OCI-LY3 (cell line): ENCODE results near the gene ORAI3.

Experiments
- H2AFZ ChIP-seq: fragments of 200-600, 300-600 bp; shearing (Covaris generic); 2 replicates; pipeline ENCODE4 v1.6.0; 2014; ENCODE audit warnings: antibody characterized with exemption, low read depth, low read length
- H3K27ac ChIP-seq: fragments of 200-600, 300-600 bp; sonication (generic); 2 replicates; pipeline ENCODE4 v1.5.1; 2014; ENCODE audit warnings: mild to moderate bottlenecking, low read length, moderate library complexity, mixed read lengths
- H3K27me3 ChIP-seq: fragments of 200-600, 300-600 bp; sonication (generic); 2 replicates; pipeline ENCODE4 v1.6.1; 2014; ENCODE audit warnings: low read depth, low read length, mixed read lengths
- H3K36me3 ChIP-seq: fragments of 200-600, 300-600 bp; sonication (generic); replicated peaks from 2 replicates; pipeline ENCODE3; 2014; ENCODE audit warnings: low read depth, low read length, mixed read lengths
- H3K4me1 ChIP-seq: fragments of 300-600, 200-600 bp; sonication (generic); 2 replicates; pipeline ENCODE4 v1.6.1; 2014; ENCODE audit warnings: low read length, mixed read lengths
- H3K4me2 ChIP-seq: fragments of 200-600, 300-600 bp; sonication (generic); 2 replicates; pipeline ENCODE4 v1.6.1; 2014; ENCODE audit warnings: low read length, mixed read lengths
- H3K4me3 ChIP-seq: fragments of 300-600, 200-600 bp; sonication (generic); 2 replicates; pipeline ENCODE4 v1.5.1; 2014; ENCODE audit warnings: antibody characterized with exemption, mild to moderate bottlenecking, low read length, moderate library complexity
- H3K79me2 ChIP-seq: fragments of 300-600, 200-600 bp; shearing (Covaris generic); 2 replicates; pipeline ENCODE4 v1.6.1; 2014; ENCODE audit warnings: mild to moderate bottlenecking, low read length, mixed read lengths
- H3K9ac ChIP-seq: fragments of 300-600, 200-600 bp; shearing (Covaris generic); 2 replicates; pipeline ENCODE4 v1.6.0; 2014; ENCODE audit warnings: mild to moderate bottlenecking, low read length, moderate library complexity
- H3K9me3 ChIP-seq: fragments of 200-600, 300-600 bp; shearing (Covaris generic); 2 replicates; pipeline ENCODE4 v1.6.1; 2014; ENCODE audit warnings: low read length, mixed read lengths; ENCODE audit not compliant: insufficient read depth
- H4K20me1 ChIP-seq: fragments of 200-600, 300-600 bp; sonication (generic); 2 replicates; pipeline ENCODE4 v1.6.1; 2016; ENCODE audit warnings: low read length, mixed read lengths; ENCODE audit not compliant: insufficient read depth
- EZH2phosphoT487 ChIP-seq: fragments of 200-600 bp; shearing (Covaris generic); IDR thresholded peaks from 2 replicates; pipeline ENCODE4 v1.6.1; 2018; ENCODE audit warnings: antibody characterized with exemption, mixed run types, low read depth
- TF ChIP-seq, protein P1 (sequence below): fragments of 200-600, 300-600 bp; sonication (generic); IDR thresholded peaks from 2 replicates; pipeline ENCODE4 v1.5.1; 2014; ENCODE audit warnings: antibody characterized with exemption, low read length, low read depth

ORAI3 gene

GRCh38 chr16:30984669-30985400 lies 36.0 kb downstream of the ORAI3 start, which contains the start of gene HSD3B7:
HSD3B7 (plus strand) TSS chr16:30985207; CDS start chr16:30985659, 452 bp downstream.
- Histone ChIP-seq H3K4me3 (no peak within 1 kb of the TSS), H2AFZ (no peak within 1 kb of the TSS), H3K36me3 (peaks cover 16% of the 10 kb centered on the region)

GRCh38 chr16:30985401-30986128 lies 36.7 kb downstream of the ORAI3 start:
- Histone ChIP-seq H3K9ac (no peak overlapping the region), H3K4me1 (peaks cover 8% of the 10 kb centered on the region), H3K4me3 (no peak overlapping the region), H3K36me3 (peaks cover 11% of the 10 kb centered on the region), H3K9me3 (no peaks in the 10 kb centered on the region), H3K4me2 (no peak overlapping the region), H4K20me1 (no peaks in the 10 kb centered on the region), H3K79me2 (no peaks in the 10 kb centered on the region), H3K27me3 (no peaks in the 10 kb centered on the region), H3K27ac (no peak overlapping the region), H2AFZ (no peak overlapping the region)
- TF ChIP-seq EZH2phosphoT487: no peak
- TF ChIP-seq, protein P1, sequence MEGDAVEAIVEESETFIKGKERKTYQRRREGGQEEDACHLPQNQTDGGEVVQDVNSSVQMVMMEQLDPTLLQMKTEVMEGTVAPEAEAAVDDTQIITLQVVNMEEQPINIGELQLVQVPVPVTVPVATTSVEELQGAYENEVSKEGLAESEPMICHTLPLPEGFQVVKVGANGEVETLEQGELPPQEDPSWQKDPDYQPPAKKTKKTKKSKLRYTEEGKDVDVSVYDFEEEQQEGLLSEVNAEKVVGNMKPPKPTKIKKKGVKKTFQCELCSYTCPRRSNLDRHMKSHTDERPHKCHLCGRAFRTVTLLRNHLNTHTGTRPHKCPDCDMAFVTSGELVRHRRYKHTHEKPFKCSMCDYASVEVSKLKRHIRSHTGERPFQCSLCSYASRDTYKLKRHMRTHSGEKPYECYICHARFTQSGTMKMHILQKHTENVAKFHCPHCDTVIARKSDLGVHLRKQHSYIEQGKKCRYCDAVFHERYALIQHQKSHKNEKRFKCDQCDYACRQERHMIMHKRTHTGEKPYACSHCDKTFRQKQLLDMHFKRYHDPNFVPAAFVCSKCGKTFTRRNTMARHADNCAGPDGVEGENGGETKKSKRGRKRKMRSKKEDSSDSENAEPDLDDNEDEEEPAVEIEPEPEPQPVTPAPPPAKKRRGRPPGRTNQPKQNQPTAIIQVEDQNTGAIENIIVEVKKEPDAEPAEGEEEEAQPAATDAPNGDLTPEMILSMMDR: no peak

More at GRCh38 chr16:30984669-30985400, 36.0 kb downstream of the ORAI3 start, which contains the start of gene HSD3B7:
- no peaks in the 10 kb centered on the region for H3K27me3 ChIP-seq
- no peak within 1 kb of the TSS for H3K4me2 ChIP-seq
- H3K4me1 ChIP-seq: peaks cover 8% of the 10 kb centered on the region
- no peak within 1 kb of the TSS for H3K27ac ChIP-seq
- no peak within 1 kb of the TSS for H3K9ac ChIP-seq
- H3K9me3 ChIP-seq: no peaks in the 10 kb centered on the region
- no peak for TF ChIP-seq EZH2phosphoT487
- TF ChIP-seq, protein P1: peak; percentile 84
- no peaks in the 10 kb centered on the region for H3K79me2 ChIP-seq
- H4K20me1 ChIP-seq: no peaks in the 10 kb centered on the region

DNA sequence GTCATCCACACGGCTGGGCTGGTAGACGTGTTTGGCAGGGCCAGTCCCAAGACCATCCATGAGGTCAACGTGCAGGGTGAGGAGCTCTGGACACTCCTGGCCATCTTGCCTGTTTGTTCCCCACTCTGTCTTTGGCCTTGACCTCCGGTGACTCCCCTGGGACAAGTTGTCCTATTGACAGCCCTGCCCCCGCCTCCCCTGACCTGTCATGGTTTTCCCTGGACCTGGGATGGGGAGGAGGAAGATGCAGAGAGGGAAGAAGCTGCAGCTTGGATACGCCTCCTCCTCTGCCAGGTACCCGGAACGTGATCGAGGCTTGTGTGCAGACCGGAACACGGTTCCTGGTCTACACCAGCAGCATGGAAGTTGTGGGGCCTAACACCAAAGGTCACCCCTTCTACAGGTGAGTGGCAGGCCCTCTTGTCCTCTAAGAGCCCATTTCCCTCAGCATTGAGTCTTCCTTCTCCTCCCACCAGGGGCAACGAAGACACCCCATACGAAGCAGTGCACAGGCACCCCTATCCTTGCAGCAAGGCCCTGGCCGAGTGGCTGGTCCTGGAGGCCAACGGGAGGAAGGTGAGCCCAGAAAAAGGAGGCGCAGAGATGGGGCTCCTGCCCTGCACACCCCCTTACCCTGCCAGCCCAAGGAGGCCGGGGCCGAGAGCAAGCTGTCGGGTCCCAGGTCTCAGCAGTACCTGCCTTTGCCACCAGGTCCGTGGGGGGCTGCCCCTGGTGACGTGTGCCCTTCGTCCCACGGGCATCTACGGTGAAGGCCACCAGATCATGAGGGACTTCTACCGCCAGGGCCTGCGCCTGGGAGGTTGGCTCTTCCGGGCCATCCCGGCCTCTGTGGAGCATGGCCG lies 37.5 kb downstream of the ORAI3 start:
- Histone ChIP-seq H3K36me3 (peaks cover 7% of the 10 kb centered on the region), H3K79me2 (no peaks in the 10 kb centered on the region), H2AFZ (no peak overlapping the region), H3K4me2 (no peak overlapping the region), H4K20me1 (no peaks in the 10 kb centered on the region), H3K4me1 (peaks cover 8% of the 10 kb centered on the region), H3K9me3 (no peaks in the 10 kb centered on the region), H3K9ac (no peak overlapping the region), H3K27ac (no peak overlapping the region), H3K4me3 (no peak overlapping the region), H3K27me3 (no peaks in the 10 kb centered on the region)
- TF ChIP-seq, protein P1: no peak
